GM12865 (cell line): Measurements from ENCODE around the gene OGA.

Experiments
- DNase-seq: peaks from one replicate; pipeline ENCODE4 v3.0.0; 2010; ENCODE audit warnings: low read depth
- H3K4me3 ChIP-seq: 2 replicates; pipeline ENCODE4 v1.5.1; 2011; ENCODE audit warnings: mild to moderate bottlenecking, low read depth, low read length, control low read depth
- TF ChIP-seq, protein P1 (sequence below): IDR thresholded peaks from 2 replicates; pipeline ENCODE4 v1.5.1; 2011; ENCODE audit warnings: low read length, control low read depth, low read depth, inconsistent platforms; ENCODE audit not compliant: insufficient read depth; ENCODE audit errors: missing control alignments

Gene OGA

GRCh38 chr10:101841826-101842225 lies 23.6 kb upstream of the OGA start:
- DNase-seq: no peak
- H3K4me3 ChIP-seq: no peak overlapping the region
- TF ChIP-seq, protein P1, sequence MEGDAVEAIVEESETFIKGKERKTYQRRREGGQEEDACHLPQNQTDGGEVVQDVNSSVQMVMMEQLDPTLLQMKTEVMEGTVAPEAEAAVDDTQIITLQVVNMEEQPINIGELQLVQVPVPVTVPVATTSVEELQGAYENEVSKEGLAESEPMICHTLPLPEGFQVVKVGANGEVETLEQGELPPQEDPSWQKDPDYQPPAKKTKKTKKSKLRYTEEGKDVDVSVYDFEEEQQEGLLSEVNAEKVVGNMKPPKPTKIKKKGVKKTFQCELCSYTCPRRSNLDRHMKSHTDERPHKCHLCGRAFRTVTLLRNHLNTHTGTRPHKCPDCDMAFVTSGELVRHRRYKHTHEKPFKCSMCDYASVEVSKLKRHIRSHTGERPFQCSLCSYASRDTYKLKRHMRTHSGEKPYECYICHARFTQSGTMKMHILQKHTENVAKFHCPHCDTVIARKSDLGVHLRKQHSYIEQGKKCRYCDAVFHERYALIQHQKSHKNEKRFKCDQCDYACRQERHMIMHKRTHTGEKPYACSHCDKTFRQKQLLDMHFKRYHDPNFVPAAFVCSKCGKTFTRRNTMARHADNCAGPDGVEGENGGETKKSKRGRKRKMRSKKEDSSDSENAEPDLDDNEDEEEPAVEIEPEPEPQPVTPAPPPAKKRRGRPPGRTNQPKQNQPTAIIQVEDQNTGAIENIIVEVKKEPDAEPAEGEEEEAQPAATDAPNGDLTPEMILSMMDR: no peak

DNA sequence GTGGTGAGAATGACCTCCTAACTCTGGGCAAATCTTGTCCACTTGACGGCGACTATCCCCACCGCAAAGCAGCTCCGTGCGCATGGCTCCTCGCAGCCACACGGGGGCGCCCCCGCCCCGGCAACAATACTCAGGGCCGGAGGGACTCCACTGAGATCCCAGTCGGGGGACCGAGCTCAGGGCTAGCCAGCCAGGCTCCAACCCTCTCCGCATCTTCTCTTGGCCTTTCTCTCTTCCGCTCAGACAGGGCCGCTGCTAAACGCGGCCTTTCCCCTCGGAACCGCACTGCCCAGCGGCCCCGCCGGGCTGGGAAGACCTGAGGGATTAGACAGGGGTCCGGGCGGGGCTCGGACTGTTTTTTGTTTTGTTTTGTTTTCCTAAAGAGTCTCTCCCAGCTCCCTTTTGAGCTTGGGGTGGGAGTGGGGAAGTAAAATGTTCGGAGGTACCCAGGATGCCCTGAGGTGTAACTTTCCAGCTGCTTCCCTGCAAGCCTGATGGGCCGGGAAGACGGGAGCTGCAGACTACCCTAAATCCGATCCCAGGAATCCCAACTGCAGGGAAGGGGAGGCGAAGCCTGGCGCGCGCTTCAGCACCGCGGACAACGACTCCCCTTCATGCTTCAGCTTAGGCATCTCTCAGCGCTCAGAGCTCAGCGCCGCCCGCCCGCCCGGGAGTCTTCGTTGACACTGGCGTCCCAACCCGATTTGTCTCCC lies 22.7 kb upstream of the OGA start:
- TF ChIP-seq, protein P1: peak; percentile 99
- peak; percentile 92 for DNase-seq
- peak overlapping the region; percentile 62 for H3K4me3 ChIP-seq

GRCh38 chr10:101840102-101840684 lies 21.9 kb upstream of the OGA start:
- DNase-seq: peak; percentile 47
- peak overlapping the region; percentile 62 for H3K4me3 ChIP-seq
- TF ChIP-seq, protein P1: no peak

- TF ChIP-seq, protein P1: no peak
- H3K4me3 ChIP-seq: peak overlapping the region; percentile 62
- DNase-seq: peak; percentile 63
These were observed 21.3 kb upstream of the OGA start for GRCh38 chr10:101839416-101840063.

DNA sequence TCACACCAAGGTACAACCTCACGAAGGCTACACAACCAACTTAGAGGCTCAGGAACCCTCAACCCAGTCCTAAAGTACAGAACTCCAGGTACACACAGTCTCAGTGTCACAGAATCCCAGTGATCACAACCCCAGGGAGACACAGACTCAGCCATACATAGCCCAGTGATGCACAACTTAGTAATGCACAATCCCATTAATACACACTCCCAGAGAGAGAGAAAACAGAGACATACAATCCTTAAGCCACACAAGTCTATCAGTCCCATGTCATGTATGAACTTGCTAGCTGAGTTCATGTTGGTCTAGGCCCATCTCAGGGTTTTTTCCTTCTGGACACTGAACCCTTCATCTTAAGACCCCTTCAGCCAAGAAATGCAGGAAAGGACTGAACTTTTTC lies 20.8 kb upstream of the OGA start:
- no peak for DNase-seq
- H3K4me3 ChIP-seq: no peak overlapping the region
- TF ChIP-seq, protein P1: no peak

GRCh38 chr10:101838416-101838970 lies 20.2 kb upstream of the OGA start:
- no peak for DNase-seq
- TF ChIP-seq, protein P1: no peak
- H3K4me3 ChIP-seq: no peak overlapping the region
